HEK293 (cell line): Measurements from ENCODE around the gene BCAN.

Experiments
- CTCF ChIA-PET: fragments of 350-600 bp; formaldehyde crosslinking; extraction: SDS; loops from one replicate; lab custom pipeline; 2021; ENCODE audit warnings: antibody characterized with exemption; lab: Yijun Ruan, JAX
- POLR2A ChIA-PET: fragments of 300-600 bp; formaldehyde crosslinking; extraction: SDS; loops from one replicate; lab custom pipeline; 2020; ENCODE audit warnings: antibody characterized with exemption, inconsistent platforms; lab: Yijun Ruan, JAX
- H3K27ac ChIP-seq: fragments of 200-500 bp; sonication (Bioruptor generic); 2 replicates; pipeline ENCODE4 v1.5.1; 2014; ENCODE audit warnings: low read depth, low read length, control low read depth, inconsistent platforms; ENCODE audit errors: extremely low read depth
- H3K36me3 ChIP-seq, 2 experiments: fragments of 200-500 bp in 1 of 2; sonication (Bioruptor generic) in 1 of 2; 1 replicate in 1 of 2; 2 replicates in 1 of 2; pipeline ENCODE4 v1.5.1; 2014 to 2017; ENCODE audit warnings: inconsistent platforms in 2 of 2, low read length in 2 of 2; ENCODE audit not compliant: control insufficient read depth in 2 of 2, insufficient read depth in 1 of 2
- H3K4me1 ChIP-seq: fragments of 200-500 bp; sonication (Bioruptor generic); 2 replicates; pipeline ENCODE4 v1.5.1; 2014; ENCODE audit warnings: mild to moderate bottlenecking, low read length, inconsistent platforms; ENCODE audit not compliant: control insufficient read depth, insufficient read depth
- H3K4me3 ChIP-seq: 2 replicates; pipeline ENCODE4 v1.5.1; 2011; ENCODE audit warnings: low read depth, mild to moderate bottlenecking, control low read depth, low read length, moderate library complexity
- H3K9me3 ChIP-seq: fragments of 200-500 bp; sonication (Bioruptor generic); 2 replicates; pipeline ENCODE4 v1.5.1; 2014; ENCODE audit warnings: low read depth, low read length, inconsistent platforms; ENCODE audit not compliant: control insufficient read depth, insufficient read depth
- EGR2 ChIP-seq: fragments of 450-650 bp; formaldehyde crosslinking; IDR thresholded peaks from 2 replicates; pipeline ENCODE4 v1.5.1; 2016; ENCODE audit warnings: low read depth, missing biosample characterization, missing genetic modification characterization
- PRDM1 ChIP-seq: fragments of 450-650 bp; formaldehyde crosslinking; IDR thresholded peaks from 2 replicates; pipeline ENCODE4; 2016; ENCODE audit warnings: missing biosample characterization, missing genetic modification characterization
- SP7 ChIP-seq: fragments of 450-650 bp; formaldehyde crosslinking; IDR thresholded peaks from 2 replicates; pipeline ENCODE4 v1.5.1; 2016; ENCODE audit warnings: missing biosample characterization, missing genetic modification characterization
- TSHZ1 ChIP-seq: fragments of 450-650 bp; formaldehyde crosslinking; IDR thresholded peaks from 2 replicates; pipeline ENCODE4 v1.5.1; 2016; ENCODE audit warnings: missing biosample characterization, missing genetic modification characterization, borderline replicate concordance
- WT1 ChIP-seq: fragments of 450-650 bp; formaldehyde crosslinking; IDR thresholded peaks from 2 replicates; pipeline ENCODE4 v1.5.1; 2016; ENCODE audit warnings: missing biosample characterization, missing genetic modification characterization
- YY2 ChIP-seq: fragments of 450-650 bp; formaldehyde crosslinking; IDR thresholded peaks from 2 replicates; pipeline ENCODE4 v1.5.1; 2016; ENCODE audit warnings: missing biosample characterization, missing genetic modification characterization
- ZBTB1 ChIP-seq: fragments of 450-650 bp; formaldehyde crosslinking; IDR thresholded peaks from 2 replicates; pipeline ENCODE4 v1.5.1; 2016; ENCODE audit warnings: missing biosample characterization, missing genetic modification characterization
- ZBTB17 ChIP-seq: fragments of 450-650 bp; formaldehyde crosslinking; IDR thresholded peaks from 2 replicates; pipeline ENCODE4 v1.5.1; 2016; ENCODE audit warnings: missing biosample characterization, missing genetic modification characterization
- ZBTB6 ChIP-seq: fragments of 450-650 bp; formaldehyde crosslinking; IDR thresholded peaks from 2 replicates; pipeline ENCODE4 v1.5.1; 2017; ENCODE audit warnings: missing biosample characterization, missing genetic modification characterization
- ZNF341 ChIP-seq: fragments of 450-650 bp; formaldehyde crosslinking; IDR thresholded peaks from 2 replicates; pipeline ENCODE4; 2016; ENCODE audit warnings: low read depth, missing biosample characterization, missing genetic modification characterization
- ZNF366 ChIP-seq: fragments of 450-650 bp; formaldehyde crosslinking; conservative IDR thresholded peaks from 2 replicates; pipeline ENCODE4 v1.5.1; 2016; ENCODE audit warnings: missing biosample characterization, missing genetic modification characterization
- ZNF449 ChIP-seq: fragments of 450-650 bp; formaldehyde crosslinking; IDR thresholded peaks from 2 replicates; pipeline ENCODE4 v1.5.1; 2017; ENCODE audit warnings: missing biosample characterization, mild to moderate bottlenecking, missing genetic modification characterization, moderate library complexity
- ZNF544 ChIP-seq: fragments of 450-650 bp; formaldehyde crosslinking; IDR thresholded peaks from 2 replicates; pipeline ENCODE4 v1.5.0; 2017; ENCODE audit warnings: missing biosample characterization, missing genetic modification characterization
- ZSCAN18 ChIP-seq: fragments of 450-650 bp; formaldehyde crosslinking; IDR thresholded peaks from 2 replicates; pipeline ENCODE4 v1.5.1; 2016; ENCODE audit warnings: missing biosample characterization, missing genetic modification characterization

Gene BCAN

GRCh38 chr1:156693848-156694689 is 52.2 kb downstream of the BCAN start (continued):
- TF ChIP-seq ZNF341 (tag by site-specific recombination) (peak; percentile 74), ZNF449 (peak; percentile 91), ZBTB17 (tag by site-specific recombination) (peak; percentile 76)

DNA sequence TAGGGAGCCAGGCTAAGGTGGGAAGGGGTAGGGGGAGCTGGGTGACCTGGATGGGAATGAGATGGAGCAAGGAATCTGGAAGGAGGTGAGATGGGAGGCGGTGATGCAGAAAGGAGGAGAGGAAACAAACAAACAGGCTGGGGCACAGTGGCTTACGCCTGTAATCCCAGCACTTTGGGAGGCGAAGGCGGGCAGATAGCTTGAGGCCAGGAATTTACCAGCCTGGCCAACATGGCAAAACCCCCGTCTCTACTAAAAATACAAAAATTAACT is 52.7 kb downstream of the BCAN start:
- H3K9me3 ChIP-seq, result no peaks in the 10 kb centered on the region
- no peak overlapping the region for H3K4me3 ChIP-seq
- no peak for TF ChIP-seq ZBTB1 (tag by site-specific recombination)
- TF ChIP-seq ZNF366 (tag by site-specific recombination), result peak; percentile 68; the same call in 1 of the 2 replicates
- peak; percentile 70; the same call in 1 of the 2 replicates for TF ChIP-seq WT1 (tag by site-specific recombination)
- TF ChIP-seq EGR2 (tag by site-specific recombination), result 0 out of 2 replicates have a peak, but pooled peaks have one; percentile 24
- peak; percentile 34 for TF ChIP-seq ZBTB17 (tag by site-specific recombination)
- TF ChIP-seq ZSCAN18 (tag by site-specific recombination), result no peak
- TF ChIP-seq, all 188 proteins: peak for 4
- Histone ChIP-seq H3K36me3 (peaks cover 0 to 15% of the 10 kb centered on the region in 2 experiments; a peak in 1 of 3 replicates), H3K27ac (no peak overlapping the region; the same call in 1 of the 2 replicates), H3K4me1 (peaks cover 16% of the 10 kb centered on the region)
- POLR2A ChIA-PET, result interaction anchor here (0.6 to 1.6 kb wide), 3 partner anchors 9 to 53 kb away, joined by 3 to 7 read pairs (median 4); partner anchors contain the start of genes ISG20L2 and METTL25B
- CTCF ChIA-PET, result interaction anchor here (0.8 to 20.0 kb wide), 7 partner anchors 12 to 195 kb away, joined by 3 to 579 read pairs (median 136); partner anchors contain the start of genes CRABP2, ISG20L2, METTL25B and NES

DNA sequence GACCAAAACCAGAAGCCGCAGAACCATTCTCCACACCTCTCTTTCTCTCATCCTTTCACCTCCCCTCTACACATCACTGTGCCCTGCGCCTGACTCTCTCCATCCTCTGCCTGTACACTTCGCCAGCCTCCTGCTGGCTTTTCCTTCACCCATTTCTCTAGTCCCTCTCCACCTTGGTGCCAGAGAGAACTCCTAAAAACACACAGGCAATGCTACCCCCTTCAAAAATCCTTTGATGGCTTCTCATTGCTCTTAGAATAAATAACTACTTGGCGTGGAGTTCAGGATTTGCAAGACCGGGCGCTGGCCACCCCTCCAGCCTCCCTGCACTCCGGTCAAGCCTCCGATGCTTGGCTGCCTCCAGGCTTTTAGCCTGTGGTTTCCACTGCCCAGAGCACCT is 54.8 kb downstream of the BCAN start:
- CTCF ChIA-PET, result interaction anchor here (1.0 to 20.2 kb wide), 4 partner anchors 8 to 71 kb away, joined by 3 to 579 read pairs (median 4); partner anchors contain the start of gene CRABP2
- no peak overlapping the region for H3K27ac ChIP-seq
- peaks cover 12% of the 10 kb centered on the region for H3K4me1 ChIP-seq
- no peak for TF ChIP-seq YY2 (tag by site-specific recombination)
- TF ChIP-seq SP7 (tag by site-specific recombination), result no peak
- TF ChIP-seq ZBTB6 (tag by site-specific recombination), result no peak
- TF ChIP-seq PRDM1 (tag by site-specific recombination), result peak; percentile 57; the same call in 1 of the 2 replicates
- no peak for TF ChIP-seq ZNF544 (tag by site-specific recombination)
- no peak for TF ChIP-seq TSHZ1 (tag by site-specific recombination)
- TF ChIP-seq, all 188 proteins: peak for 1
- POLR2A ChIA-PET, result no interaction called here
- no peaks in the 10 kb centered on the region for H3K9me3 ChIP-seq
- H3K36me3 ChIP-seq, result peaks cover 0 to 32% of the 10 kb centered on the region in 2 experiments; a peak in 1 of 3 replicates
- H3K4me3 ChIP-seq, result no peak overlapping the region
